Skeletal muscle cell (primary cell): ENCODE measurements around the gene FBXO41.
A peak's percentile ranks its signal among the peaks of the same experiment; 100 is the strongest.

Experiments
- DNase-seq: peaks from one replicate; pipeline ENCODE4 v3.0.0-alpha.2; 2010; ENCODE audit warnings: low read depth
- H3K4me3 ChIP-seq: 2 replicates; pipeline ENCODE4 v1.5.1; 2011; ENCODE audit warnings: low read depth, mild to moderate bottlenecking, control low read depth, low read length, moderate library complexity

FBXO41 gene

DNA sequence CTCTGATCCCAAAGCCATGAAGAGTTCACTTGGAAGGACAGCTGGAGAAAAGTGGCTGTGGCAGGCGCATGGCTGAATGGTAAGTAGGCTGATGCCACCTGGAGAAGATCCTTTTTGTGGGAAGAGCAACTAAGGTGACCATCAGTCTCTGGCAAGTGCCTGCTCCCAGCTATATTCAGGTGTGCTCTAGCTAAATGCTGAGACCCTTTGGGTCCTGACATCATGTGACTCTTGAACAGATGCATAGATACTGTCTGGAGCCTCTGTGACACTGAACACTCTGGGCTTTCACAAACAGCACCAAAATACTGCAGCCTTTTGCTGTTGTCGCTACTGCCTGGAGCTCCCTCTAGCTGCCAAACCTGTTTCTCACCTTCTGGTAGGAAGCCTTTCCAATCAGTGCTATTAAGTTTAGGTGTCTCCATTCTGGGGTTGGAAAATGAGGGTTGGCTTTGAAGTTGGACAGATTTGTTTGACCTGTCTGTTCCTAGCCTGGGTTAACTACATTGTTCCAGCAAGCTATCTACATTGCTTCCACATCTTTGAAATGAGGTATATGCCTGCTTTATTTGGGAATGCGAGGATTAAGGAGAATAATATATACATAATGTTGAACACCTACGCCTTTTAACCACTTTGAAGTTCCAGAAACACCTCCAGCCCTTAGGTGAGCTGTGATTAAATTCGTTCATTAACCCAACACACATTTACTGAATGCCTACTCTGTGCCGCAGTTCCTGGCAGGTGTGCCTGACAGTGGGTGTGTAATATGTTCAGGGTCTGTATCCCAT is 6.0 kb upstream of the FBXO41 start:
- no peak overlapping the region for H3K4me3 ChIP-seq
- DNase-seq, result no peak

DNA sequence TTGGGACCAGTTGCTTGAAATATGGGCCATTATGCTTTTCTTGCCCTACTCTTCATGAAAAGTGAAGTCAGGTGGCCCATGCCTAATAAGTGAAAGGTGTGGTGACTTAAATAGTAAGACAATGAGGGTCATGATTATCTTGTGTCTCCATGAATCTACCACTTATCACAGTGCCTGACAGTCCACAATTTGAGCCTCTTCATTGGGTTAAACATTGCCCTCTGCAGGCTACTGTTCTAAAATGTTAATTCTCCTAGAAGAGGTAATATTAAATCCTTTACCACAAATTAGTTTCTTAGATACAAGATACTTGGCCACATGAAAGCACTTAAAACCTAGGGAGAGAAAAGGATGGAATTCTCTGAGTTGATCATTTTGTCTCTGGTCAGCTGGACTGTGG is 5.0 kb upstream of the FBXO41 start:
- H3K4me3 ChIP-seq, result no peak overlapping the region
- DNase-seq, result no peak

DNA sequence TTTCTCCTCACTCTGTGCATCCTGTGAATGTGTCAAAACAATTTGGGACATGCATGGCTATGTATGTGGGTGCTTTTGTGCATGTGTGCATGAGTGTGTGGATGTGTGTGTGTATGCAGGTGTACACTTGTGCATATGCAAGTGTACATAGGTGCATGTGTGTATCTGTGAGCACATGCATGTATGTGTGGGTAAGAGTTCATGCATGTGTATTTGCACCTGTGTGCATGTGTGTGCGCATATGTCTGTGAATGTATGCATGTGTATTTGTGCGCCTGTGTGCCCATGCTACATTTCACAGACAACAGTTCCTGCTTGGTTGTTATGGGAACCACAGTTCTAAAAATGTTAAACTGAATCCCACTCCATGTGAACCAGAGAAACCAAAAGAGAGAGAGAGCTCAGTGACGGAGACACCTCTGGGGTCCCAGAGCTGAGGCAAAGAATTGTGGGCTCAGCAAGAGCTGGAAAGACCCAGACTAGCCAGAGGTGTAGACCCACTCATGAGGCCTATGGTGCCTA is 1.9 kb upstream of the FBXO41 start:
- no peak for DNase-seq
- no peak overlapping the region for H3K4me3 ChIP-seq

DNA sequence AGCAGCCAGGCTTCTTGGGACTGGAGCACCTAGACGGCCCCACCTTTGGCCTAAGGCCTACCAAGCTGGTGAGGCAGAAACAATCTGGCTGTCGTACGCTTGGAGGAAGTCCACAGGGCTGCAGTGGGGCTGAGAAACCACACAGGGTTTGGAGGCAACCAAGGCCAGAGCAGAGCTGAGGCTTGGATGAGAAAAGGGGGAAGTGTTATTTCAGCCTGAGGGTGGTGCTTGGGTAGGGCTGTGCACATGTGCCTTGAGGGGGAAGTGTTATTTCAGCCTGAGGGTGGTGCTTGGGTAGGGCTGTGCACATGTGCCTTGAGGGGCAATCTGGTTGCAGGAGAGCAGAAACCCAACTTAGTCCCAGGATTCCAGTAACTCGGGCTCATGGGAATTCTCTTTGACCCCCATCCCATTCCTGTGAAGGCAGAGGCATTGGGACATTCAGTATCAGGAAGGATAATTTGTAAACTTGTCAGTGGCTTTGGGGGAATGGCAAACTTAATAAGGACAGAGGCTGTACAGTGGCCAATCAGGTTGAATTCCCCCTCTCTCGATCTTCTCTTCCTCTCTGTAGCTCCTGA is 971 bp upstream of the FBXO41 start:
- DNase-seq, result no peak
- no peak overlapping the region for H3K4me3 ChIP-seq

DNA sequence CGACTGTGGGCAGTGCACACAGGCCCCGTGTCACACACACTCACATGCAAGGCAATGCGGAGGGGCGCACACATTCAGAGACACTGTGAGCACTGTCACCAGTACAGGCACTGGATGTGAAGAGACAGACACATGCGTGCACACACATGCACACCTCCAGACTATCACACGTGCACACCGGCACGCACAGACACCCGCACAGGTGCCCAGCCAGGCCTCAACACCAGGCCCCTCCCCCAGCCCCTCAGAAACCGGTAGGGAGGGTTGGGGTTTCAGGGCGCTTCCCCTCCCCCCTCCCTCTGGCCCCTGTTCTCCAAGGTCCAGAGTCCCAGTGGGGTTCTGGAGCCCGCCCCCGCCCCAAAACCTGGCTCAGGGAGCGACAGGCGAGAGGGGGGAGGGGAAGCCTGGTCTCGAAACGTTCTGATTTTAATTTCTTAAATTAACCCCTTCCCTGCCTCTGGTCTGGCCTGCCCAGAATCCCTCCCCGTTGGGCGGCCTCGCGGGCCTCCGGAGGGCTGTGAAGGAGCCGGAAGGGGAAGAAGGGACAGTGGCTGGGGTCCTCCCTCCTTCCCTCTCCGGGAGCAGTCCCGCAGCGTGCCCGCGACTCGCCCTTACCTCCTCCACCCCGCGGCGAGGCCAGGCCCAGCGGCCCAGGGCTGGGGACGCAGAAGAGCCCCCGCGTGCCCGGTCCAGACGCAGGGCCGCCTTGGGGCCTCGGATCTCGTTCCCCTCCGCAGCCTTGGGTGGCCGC is 558 bp downstream of the FBXO41 start:
- no peak for DNase-seq
- H3K4me3 ChIP-seq, result peak overlapping the region; percentile 70

DNA sequence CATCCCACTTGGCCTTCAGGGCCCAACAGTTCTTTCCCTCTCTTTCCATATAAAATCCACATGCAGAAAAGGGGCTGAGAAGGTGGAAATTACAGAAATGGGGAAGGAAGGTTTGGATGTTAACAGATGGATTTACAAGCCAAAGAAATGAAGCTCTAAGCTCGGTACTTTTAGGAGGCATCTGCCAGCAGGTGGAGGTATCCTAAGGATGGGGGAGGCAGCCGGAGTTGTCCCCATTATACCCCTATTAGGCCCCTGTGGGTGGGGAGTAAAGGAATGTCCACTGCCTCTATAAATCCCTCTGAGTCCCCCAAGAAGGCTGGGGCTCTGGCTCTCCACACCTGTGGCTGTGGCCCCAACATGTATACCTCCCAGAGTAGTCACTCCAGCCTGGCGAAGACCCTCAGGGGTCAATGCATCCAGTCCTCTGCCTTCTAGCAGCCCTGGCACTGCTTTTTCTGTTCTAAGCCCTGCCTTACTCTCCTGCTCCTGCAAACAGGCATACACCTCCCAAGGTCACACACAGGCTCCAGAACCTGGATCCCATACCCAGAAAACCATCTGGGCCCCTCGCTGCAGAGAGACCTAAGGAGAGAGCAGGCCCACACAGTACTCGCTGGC is 1.2 kb downstream of the FBXO41 start:
- DNase-seq, result no peak
- peak overlapping the region; percentile 70 for H3K4me3 ChIP-seq

DNA sequence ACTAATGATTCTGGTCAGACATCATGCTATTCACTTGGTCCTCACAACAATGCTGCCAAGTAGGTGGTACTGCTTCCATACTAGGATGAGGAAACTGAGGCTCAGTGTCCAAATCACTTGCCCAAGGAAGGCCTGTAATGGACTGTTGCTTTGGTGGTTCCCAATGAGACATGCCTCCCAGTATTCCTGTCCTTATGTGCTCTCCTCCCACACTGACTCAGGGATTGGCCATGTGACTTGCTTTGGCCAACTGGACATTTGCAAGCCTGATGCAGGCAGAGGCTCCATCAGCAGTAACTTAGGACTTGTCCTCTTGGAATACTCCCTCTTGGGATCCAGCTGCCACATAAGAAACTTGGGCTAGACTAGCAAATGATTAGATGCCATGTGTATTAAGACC is 3.0 kb downstream of the FBXO41 start:
- no peak for DNase-seq
- no peak overlapping the region for H3K4me3 ChIP-seq

DNA sequence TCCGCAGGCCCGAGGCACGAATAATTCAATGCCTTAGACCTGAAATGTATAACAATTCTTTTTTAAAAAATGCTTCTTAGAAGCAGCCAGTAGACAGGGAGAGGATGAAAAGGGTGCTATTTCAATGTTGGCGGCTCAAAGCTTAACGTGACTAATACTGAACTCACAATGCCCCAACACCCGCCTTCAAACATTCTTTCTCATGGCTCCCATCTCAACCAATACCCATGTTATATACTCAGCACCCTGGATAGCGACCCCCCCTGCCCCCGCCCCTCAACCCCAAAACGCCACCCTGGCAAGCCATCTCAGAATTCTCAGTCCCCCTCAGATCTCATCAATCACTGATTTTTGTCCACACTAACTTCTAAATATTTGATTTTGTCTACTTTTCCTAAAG is 4.4 kb downstream of the FBXO41 start:
- H3K4me3 ChIP-seq, result no peak overlapping the region
- no peak for DNase-seq

DNA sequence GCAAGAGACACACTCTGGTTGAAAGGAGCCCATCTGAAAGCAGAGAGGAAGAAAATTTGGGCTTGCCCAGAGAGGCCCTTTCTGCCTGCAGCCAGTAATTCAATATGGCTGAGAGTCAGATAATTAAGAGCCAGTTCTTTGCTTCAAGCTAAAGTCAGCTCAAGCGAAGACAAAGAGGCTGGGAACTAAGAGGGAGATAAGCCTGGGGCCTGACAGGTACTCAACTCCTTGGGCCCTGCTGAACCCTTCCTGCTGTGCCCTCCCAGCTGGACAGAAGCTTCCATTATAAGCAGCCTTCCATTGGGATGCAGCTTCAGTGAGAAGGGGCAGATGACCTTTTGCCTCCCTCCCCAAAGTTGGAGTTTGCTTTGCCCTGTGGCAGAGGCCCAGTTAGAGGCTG is 12.0 kb downstream of the FBXO41 start:
- H3K4me3 ChIP-seq, result no peak overlapping the region
- no peak for DNase-seq

DNA sequence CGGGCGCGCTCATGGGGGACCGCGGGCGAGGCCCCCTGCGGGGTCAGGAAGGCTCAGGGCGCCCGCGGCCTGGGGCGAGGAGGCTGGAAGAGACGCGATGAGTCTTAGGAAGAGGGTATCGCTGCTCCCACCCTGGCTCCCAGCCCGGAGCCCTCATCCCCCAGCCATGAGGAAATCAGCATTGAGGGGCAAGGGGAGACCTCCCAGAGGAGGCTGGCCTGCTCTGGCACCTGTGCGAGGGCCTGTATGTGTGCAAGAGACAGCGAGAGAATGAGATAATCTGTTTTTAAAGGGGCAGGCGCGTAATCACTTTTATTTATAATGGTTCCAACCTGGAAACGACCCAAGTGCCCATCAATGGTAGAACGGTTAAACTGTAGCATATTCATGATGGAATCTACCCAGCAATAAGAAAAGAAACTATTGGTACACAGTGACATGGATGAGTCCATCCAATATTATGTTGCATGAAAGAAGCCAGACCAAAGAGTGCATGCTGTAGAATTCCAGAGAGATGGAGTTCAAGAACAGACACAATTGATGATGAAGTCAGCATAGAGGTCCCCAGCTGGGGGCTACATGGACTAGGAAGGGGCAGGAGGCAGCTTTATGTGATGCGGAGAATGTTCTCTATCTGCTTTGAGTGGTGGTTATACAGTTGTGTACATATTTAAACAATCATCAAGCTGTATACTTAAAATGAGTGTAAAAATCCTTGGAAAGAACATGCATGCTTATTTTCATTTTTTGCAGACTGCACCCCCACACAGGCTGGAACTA is 14.4 kb downstream of the FBXO41 start:
- H3K4me3 ChIP-seq, result no peak overlapping the region
- no peak for DNase-seq

DNA sequence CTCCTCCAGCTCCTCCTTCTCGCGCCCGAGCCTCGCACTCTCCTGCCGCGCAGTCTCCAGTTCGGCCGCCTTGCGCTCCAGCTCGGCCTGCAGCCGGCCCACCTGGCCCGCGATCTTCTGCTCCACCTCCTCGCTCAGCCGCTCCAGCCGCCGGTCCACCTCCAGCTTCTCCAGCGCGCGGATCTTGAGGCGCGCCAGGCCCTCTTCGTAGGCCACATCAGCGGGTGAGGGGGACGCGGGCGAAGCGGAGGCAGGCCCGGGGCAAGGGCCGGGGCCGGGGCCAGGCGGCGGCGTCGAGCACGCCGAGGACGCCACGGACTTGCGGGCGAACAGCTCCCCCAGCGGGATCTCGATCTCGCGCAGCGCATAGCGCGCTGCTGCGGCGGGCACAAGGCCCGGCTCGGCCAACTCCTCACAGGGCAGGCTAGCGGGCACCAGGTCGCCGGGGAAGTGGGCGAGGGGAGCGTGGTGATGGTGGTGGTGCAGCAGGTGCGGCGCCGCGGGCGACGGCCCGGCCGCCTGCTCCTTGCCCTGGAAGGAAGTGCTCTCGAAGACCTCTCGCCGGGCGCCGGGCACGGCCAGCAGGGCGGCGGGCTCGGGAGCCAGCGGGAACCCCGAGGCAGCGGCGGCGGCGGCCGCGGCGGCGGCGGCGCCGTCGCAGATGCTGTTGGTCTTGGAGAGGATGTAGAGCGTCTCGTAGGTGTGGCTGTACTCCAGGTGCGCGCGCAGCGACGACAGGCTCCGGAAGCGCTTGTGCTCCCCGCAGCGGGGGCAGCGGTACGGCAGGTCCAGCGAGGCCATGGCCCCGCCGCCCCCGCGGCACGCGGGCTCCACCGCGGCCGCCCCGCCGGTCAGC is 15.2 kb downstream of the FBXO41 start:
- peak overlapping the region; percentile 18 for H3K4me3 ChIP-seq
- DNase-seq, result no peak

DNA sequence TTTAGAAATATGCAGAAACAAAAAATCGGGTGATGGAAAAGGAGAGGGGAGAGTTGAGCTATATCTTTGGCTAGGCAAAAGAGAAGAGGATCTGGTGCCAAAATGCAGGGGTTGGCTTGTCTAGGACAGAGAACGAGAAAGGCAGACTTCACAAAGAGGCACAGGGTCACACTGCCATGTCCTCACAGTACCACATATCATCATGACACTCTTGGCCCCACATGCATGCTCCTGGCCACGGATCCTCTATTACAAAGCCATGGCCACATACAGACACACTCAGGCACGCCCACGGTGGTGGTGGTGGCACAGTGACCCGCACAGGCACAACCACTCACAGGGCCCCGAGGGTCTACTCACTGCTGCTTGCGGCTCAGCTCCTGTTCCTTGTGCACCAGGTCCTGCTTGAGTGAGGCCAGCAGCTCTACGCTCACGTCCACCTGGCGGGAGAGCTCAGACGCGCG is 15.9 kb downstream of the FBXO41 start:
- H3K4me3 ChIP-seq, result peak overlapping the region; percentile 18
- no peak for DNase-seq

DNA sequence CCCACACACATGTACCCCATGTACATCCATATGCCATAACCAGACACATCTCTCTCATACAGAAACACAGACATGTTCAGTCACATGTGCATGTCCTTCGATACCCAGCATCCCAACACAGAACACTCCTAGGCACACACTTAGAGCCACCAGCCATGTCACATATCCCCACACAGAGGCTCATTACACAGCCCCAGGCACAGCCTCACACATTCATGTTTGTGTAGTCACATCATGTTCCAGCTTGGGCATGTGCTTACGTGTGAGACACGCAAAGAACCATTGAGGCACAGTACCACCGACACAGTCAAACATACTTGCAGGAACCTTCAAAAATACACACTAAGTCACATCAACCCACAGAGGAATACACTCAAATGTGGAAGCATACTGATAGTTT is 17.3 kb downstream of the FBXO41 start:
- H3K4me3 ChIP-seq, result no peak overlapping the region
- DNase-seq, result no peak

DNA sequence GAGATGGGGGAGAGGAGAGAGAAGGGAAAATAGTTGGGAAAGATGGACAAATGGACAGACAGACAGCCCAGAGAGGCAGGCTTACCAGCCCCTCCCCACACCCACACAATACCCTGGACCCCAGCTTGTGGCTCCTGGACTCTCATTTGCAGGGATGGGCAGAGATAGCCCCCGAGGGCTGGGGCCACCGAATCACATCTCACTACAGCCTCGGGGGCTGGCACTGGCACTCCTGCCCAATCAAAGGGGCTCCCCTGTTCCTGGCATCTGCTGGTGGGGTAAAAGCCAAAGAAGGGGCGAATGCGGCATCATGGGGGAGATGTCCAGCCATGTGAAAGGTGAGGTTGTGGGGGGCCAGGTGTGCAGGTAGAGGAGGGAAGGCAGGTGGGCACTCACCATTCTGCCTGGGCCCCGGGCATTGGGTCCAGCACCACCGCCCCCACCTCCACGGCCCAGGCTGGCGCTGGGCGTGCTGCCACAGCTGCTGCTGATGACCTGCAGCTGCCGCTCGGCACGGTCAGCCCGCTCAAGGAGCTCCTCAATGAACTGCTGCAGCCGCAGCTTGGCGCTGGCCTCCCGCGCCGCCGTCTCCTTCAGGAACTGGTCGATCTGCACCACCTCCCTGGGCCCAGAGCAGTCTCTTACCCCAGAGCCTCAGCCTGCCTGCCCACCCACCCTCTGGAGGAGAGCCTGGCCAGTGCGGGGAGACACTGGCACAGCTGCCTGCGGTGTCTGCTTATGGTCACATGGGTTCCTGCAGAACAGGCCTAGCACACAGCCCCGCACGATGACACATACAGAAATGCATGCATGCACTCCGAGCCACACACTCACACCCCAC is 18.0 kb downstream of the FBXO41 start:
- DNase-seq, result peak; percentile 17
- no peak overlapping the region for H3K4me3 ChIP-seq

DNA sequence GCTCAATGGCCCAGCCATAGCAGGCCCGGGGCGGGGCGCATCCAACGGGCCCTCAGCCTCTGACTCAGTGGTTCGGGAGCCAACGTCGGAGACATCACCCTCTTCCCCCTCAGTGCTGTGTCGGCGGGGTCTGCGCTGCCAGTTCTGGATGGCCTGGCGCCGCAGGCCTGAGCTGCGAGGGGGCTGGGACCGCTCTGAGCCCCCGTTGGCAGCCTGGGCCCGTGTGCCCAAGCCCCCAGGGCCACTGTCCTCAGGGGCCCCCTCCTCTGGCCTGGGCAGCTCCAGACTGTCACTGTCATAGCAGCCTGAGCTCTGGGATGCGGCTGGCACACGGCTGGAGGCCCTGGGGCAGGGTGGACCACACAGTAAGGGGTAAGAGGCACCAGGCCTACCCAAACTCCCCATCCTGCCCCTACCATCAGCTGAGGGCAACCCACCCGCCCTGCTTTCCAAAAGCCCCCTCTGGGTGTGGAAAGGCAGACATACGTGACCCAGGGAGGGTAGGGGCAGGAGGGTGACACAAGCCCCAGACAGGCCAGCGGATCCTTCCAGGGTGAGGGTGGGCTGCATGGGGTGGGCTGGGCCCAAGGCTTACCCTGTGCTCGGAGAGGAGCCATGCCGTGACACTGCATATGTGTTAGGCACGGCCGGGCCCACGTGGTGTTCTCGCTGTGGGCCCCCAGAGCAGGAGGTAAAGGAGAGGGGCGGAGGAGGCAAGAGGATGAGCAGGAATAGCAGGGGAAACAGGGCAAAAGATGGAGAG is 18.8 kb downstream of the FBXO41 start:
- DNase-seq, result no peak
- no peak overlapping the region for H3K4me3 ChIP-seq

DNA sequence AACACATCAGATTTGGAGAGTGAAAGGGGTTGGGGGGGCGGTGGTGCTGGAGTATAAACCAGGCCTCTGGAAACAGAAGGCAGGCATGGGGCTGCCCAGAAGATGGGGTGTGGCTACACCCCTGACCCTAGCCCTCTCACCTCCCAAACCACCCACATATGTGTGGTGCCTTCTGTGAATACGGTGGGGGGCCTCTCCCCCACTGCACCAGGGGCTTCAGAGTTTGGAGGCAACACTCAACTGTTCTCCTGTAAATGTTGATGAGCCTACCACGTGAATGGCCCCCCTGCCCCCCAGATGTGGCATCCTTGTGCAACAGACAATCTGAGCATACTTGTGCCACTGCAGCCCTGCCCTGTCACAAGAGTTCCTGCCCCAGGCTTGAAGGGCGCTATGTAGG is 19.5 kb downstream of the FBXO41 start:
- no peak for DNase-seq
- H3K4me3 ChIP-seq, result no peak overlapping the region

DNA sequence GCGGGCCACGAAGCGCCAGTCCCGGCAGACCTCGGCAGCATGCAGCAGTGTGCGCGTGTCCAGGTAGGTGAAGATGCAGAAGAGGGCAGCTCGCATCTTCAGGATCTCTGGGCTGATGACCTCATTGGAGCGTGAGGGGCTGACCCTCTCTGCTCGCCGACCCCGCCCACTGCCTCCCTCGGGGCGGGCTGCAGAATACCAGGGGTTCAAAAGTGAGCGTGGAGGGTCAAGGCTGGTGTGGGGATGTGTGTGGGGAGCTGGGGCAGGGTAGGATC is 20.0 kb downstream of the FBXO41 start:
- H3K4me3 ChIP-seq, result no peak overlapping the region
- no peak for DNase-seq
